Caki2 (cell line): ENCODE results near the gene RNF182. TPM values are rescaled to one million over a fixed set of nuclear protein-coding genes. Genes with fewer than 3 reads are reported as not detected.
A peak's percentile ranks its signal among the peaks of the same experiment; 100 is the strongest.
"Not testable (repeated sequence)": the region's sequence is repeated elsewhere in the genome, so short reads cannot be mapped to it uniquely, and the experiment has no call there.

Experiments
- DNase-seq: peaks from one replicate; pipeline ENCODE4 v3.0.0-alpha.2; 2015; ENCODE audit warnings: low read depth
- in situ Hi-C: cut with HindIII; loops from 2 replicates; pipeline ENCODE4 v1.10.0; 2016; ENCODE audit warnings: low sequenced_read_pairs, low pct_unique_long_range_greater_than_20kb, mixed read lengths
- total RNA-seq: library from RNA; depleted of rRNA; stranded (reverse); fragments of >200 nt; shearing (Covaris generic); gene quantifications from 2 replicates; pipeline ENCODE4 v1.2.3, GENCODE V29; 2014; ENCODE audit warnings: low replicate concordance

RNF182 gene
- total RNA-seq, 1 experiment from 2014 or later, result 0.10 TPM

DNA sequence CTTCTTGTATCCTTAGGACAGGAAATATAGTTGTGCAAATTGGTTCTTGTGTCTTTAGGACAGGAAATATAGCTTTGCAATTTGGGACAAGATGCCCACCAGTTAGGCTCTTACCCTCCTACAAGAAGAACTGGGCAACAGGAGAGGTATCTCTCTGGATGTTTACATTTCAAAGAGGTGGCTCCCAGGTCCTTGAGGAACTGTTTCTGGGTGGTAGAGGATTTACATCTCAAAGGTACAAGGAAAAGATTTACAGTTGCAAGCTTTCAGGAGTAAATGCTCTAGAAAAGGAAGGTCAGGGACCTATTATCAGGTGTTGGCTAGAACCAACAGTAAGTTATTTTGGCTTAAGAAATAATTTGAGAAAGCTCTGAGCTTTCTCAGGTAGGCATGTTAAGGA is 19.2 kb downstream of the RNF182 start:
- DNase-seq, result no peak
- in situ Hi-C loops, result no loop called here

DNA sequence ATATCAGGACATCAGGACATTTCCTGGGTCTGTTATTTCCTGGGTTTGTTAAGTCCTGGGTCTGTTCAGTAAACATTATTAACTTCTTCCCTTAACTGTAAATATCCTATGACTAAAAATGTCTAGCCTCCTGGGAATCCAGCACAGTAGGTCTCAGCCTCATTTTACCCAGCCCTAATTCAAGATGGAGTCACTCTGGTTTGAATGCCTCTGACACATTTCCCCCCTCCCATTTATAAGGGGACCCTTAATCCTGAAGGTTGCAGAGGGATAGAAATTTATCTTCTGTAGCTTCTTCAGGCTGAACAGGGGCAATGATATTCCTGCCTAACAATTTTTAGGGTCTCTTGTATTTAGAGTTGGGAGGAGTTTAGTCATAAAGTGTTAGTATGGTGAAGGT is 21.8 kb downstream of the RNF182 start:
- in situ Hi-C loops, result no loop called here
- DNase-seq, result no peak

DNA sequence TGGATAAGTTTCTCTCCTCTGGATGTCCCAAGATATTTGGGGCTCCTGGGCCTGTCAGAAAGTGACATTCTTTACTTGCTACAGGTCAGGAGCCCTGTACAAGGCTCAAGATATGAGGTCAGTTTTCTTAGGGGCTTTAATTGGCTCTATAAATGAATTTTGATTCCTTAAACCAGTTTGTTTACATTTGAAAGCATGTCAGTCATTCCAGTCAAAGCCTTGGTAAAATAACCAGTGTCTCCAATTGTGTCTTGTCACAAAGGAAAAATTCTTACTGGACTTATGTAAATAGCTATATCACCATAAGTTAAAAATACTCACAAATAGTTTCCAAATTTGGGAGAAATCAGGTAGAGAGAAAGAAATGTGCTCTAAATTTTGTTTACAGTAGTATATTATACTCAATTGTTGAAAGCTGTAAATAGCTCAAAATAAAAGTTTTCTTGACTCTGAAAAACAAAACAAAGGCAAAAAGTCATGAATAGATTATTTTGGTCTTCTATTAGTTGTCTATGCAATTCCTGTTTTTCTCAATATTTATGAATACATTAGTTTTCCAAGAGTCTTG is 22.9 kb downstream of the RNF182 start:
- in situ Hi-C loops, result no loop called here
- DNase-seq, result no peak

DNA sequence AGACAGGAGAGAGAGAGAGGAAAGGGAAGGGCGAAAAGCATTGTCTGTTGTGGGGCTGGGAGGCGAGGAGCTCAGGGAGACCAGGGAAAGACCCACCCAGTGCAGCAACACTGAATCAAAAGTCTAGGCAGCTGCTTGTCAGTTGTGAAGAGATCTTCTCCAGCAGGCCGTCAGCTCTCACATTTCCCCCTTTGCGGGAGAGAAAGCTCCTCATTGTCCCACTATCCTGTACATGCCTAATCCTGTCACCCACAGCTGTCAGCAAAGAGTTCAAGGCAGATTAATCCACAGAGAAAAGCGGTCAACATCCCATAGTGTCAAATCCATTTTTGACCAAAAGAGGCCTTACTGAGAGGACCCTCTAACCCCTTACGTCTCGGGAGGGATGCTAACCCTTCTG is 27.3 kb downstream of the RNF182 start:
- no peak for DNase-seq
- in situ Hi-C loops, result no loop called here

DNA sequence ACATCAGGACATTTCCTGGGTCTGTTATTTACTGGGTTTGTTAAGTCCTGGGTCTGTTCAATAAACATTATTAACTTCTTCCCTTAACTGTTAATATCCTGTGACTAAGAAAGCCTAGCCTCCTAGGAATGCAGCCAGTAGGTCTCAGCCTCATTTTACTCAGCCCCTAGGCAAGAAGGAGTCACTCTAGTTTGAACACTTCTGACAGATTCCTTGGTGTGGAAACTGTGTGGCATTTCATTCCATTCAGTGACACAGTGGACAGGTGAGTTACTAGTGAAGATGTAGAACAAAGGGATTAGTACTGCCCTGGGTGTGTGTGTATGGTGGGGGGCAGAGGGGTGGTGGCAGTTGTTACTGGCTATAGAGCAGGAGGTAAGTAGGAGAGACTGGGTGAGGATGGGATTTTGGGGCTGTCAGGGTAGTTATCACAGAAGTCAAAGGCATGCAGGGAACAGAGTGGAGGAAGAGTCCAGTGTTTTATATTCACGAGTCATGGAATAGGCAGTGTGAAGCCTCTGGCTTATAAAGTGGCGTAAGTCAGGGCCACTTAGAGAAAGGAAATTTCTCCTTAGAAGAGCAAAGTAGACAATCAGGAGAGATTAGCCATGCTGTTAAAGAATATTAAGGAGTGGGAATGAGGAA is 28.4 kb downstream of the RNF182 start:
- in situ Hi-C loops, result no loop called here
- peak; percentile 11 for DNase-seq

DNA sequence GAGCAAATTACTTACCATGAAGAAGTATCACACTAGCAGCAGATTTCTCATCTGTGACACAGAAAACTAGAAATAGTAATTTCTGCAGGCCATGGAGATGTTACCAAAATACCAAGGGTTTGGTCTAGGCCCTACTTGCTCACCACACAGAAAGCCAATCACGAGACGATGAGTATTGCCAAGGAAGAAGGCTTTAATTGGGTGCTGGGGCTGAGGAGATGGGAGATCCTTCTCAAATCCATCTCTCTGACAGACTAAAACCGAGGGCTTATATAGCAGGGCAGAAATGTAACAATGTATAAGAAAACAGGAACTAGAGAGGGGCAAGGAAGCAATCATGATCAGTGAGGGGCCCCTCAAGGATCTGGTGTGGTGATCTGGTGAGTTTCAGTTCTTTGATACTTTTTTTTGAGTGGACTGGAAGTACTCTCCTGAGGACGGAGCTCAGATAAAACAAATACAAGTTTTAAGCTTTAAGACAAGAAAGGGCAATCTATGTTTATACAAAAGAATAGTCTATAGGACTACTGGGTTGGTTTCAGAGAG is 40.9 kb downstream of the RNF182 start:
- no peak for DNase-seq
- in situ Hi-C loops, result no loop called here

DNA sequence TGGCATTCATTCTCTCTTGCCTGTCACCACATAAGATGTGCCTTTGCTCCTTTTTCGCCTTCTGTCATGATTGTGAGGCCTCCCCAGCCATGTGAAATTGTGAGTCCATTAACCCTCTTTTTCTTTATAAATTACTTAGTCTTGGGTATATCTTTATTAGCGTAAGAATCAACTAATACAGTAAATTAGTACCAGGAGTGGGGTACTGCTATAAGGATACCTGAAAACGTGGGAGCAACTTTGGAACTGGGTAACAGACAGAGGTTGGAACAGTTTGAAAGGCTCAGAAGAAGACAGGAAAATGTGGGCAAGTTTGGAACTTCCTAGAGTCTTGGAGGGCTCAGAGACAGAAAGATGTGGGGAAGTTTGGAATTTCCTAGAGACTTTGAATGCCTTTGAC is 46.6 kb downstream of the RNF182 start:
- in situ Hi-C loops, result no loop called here
- DNase-seq, result no peak

DNA sequence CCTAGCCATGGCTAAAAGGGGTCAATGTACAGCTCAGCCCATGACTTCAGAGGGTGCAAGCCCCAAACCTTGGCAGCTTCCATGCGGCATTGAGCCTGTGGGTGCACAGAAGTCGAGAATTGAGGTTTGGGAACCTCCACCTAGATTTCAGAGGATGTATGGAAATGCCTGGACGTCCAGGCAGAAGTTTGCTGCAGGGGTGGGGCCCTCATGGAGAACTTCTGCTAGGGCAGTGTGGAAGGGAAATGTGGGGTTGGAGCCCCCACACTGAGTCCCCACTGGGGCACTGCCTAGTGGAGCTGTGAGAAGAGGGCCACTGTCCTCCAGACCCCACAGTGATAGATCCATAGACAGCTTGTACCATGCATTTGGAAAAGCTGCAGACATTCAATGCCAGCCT is 47.9 kb downstream of the RNF182 start:
- in situ Hi-C loops, DNase-seq: not testable (repeated sequence)

DNA sequence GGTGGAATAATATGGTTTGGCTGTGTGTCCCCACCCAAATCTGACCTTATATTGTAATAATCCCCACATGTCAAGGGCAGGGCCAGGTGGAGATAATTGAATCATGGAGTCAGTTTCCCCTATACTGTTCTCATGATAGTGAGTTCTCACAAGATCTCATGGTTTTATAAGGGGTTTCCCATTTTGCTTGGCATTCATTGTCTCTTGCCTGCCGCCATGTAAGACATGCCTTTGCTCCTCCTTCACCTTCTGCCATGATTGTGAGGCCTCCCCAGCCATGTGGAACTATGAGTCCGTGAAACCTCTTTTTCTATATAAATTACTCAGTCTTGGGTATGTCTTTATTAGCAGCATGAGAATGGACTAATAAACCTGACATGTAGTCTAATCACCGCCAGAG is 48.7 kb downstream of the RNF182 start:
- in situ Hi-C loops, DNase-seq: not testable (repeated sequence)

DNA sequence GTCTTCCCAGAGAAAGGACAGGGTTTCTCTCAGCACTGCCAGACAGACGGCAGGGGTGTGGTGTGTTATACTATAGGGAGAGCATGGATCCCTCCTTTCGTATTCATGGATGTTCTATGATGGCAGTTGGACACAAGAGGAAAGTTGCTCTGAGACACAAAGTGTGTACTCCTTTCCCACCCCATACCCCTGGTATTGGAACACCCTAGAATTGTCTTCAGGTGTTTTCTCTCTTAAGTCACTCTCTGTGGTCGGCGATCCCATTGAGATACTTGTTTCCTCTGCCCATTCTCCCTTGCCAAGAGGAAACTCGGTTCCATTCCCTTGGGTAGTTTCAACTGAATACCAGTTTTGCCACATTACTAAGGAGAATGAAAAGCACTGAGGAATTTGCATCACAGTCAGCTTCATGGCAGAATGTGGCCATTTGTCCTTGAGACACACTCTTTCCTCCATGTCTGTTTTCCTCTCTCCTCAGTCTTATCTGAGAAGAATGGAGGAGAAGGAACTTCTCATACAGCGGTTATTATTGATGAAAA is 53.4 kb downstream of the RNF182 start:
- in situ Hi-C loops, result no loop called here
- no peak for DNase-seq

DNA sequence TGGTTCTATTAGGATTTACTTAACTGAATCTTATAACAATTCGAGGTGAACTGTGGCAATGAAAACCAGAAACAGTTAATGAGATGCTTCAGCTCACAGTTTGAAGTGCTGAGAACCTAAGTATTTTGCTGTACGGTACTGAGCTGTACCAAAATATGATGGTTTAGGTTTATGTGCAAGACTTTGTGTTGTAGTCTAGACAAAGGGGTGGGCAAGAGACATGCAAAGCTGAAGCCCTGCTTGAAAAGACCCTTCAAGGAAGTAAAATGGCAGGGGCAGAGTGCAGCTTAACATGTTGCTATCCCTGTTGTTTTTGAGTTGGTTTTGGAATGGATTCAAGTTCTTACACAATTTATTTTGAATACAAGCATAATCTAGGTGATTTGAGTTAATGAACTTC is 54.0 kb downstream of the RNF182 start:
- in situ Hi-C loops, result no loop called here
- no peak for DNase-seq

DNA sequence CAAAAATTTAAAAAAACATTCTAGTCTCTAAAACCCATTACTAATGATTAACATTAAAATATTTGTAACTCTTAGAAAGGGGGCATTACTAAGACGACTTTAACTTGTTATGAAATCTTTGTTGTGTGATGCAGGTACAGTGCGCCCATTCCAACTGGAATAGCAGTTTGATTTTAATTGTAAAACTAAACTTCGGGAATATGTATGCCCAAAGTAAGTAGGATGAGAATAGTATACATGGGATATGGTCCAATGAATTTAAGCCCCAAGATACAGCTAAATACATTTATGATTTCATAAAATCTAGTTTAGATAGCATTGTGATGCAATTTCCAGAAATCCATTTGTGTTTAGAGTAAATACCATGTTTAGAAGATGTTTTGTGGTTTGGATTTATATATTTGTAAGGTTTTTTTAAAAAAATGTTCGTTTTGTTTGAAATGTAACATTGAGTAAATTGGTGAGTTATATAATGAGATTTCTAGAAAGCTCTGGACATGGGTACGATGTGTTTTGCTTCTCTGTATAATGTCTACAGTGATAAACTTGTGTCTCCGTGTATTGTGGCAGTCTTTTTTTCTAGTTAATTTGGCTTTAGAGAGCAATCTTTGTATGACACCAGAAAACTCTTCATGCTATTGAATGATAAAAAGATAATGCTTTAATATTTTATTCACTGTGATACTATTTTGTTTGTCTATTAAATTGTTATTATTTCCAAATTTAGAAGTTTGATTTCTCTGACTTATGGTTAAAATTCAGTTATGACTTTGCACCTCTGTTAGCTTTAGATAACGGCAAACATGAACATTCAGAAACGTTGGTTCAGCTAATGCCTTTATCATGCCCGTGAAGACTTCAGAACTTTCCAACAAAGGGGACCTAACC is 54.8 kb downstream of the RNF182 start:
- no peak for DNase-seq
- in situ Hi-C loops, result no loop called here

DNA sequence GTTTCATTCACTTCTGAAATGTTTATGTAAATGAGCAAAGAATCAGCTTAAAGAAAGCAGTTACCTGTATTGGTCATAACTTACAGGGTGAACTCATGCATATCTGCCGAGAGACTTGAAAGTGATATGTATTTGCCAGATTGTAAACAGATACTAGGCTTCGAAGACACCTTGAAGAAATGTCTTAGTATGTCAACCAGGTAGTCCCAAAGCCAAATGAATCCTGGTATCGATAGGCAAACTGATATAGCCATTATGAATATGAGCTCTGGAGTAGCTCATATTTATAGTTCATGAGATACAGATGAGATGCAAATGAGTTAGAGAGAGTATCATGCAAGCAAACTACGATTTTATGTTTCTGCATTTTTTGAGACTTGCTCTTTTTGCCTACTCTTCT is 55.8 kb downstream of the RNF182 start:
- no peak for DNase-seq
- in situ Hi-C loops, result no loop called here

DNA sequence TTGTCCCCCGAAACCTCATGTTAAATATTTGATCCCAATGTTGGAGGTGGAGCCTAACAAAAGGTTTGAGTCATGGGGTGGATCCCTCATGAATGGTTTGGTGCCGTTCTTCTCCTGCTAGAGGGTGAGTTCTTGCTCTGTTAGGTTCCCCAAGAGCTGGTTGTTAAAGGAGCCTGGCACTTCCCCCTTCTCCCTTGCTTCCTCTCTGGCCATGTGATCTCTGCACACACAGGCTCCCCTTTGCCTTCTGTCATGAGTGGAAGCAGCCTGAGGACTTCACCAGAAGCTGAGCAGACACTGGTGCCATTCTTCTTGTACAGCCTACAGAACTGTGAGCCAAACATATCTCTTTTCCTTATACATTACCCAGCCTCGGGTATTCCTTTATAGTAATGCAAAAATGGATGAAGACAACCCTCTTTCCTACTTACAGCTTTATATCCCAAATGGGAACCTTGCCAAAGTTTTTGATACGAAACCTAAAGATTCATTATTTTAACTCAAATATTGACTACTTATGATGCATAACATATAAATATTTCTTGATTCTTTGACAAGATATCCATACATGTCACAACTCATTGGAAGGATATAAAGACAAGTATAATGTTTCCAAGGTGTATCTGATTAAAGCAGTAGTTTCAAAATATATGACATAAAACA is 61.0 kb downstream of the RNF182 start:
- DNase-seq, result no peak
- in situ Hi-C loops, result no loop called here

DNA sequence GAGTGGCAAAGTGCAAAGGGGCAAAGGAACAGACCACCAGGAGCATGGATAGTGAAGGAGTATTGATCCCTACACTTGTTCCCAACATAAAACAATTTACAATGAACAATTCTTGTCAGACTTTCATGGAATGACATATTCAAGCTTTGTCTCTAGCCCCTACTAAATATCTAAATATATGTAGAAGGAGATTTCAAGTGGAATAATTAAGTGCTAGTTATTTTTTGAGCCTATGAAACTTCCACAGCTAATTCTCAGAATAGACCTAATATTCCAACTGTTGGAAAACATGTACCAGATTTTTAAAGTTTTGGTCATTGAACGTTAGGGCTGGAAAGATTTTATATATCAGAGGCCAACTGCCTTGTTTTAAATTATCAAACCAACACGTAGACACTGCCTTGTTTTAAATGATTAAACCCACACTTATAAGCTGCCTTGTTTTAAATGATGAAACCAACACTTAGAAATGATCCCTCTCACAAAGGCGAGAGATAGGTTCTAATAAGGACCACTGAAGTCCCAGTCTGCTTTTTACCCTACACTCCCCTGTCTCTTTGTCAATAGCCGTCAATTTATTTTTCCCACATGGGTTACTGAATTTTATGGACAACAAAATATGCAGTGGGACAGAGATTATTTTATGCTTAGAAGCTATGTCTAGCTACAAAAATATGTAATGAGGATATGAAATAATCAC is 62.1 kb downstream of the RNF182 start:
- in situ Hi-C loops, result no loop called here
- DNase-seq, result no peak

DNA sequence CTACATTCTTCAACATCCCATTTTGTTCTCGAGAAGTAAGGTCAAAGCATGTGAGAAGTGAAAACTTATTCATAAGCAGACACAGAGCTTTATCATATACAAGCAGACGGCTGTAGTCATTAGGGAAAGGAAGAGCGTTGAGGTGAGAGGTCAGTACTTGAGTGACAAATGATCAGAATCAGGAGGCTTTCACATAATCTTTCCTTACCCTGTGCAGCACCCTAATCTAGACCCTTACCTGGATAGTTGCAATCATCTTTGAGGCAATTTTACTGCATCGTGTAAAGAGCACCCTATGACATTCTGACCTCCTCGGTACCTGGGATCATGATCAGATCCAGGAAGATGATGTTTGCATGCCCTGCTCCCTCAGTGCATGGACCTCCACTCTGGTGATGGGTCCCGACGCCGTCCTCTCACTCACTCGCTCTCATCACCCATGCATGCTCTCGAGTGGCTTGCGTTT is 62.7 kb downstream of the RNF182 start:
- in situ Hi-C loops, result no loop called here
- DNase-seq, result no peak

DNA sequence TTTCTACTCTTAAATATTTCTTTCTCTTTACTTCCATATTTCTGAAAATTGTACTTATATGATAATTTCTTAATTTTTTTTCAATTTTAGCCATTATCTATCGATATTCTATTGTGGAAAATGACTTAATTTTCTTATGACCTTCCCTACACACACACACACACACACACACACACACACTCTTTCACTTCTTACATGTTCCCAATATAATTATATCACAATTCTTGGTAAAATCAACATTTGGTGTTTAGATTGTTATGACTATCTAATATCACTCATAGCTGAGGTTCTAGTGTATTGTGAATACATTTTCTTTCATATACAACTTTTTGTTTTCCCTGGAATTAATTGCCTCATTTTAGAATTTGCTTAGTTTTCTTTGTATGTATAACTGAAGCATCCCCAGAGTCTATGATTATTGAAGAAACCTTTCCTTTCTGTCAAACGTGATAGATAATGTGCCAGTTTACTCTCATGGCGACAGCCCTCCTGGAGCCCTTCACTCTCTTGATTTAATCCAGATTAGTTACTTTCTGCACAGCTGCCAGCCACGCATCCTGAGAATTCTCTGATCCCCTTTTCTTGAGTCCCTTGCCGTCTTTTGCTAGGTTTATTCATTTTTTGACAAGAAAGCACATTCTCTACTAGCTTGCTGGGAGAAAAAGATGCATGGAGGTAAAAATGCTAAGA is 63.4 kb downstream of the RNF182 start:
- DNase-seq, result no peak
- in situ Hi-C loops, result no loop called here
